GM12864 (cell line): ENCODE results near the gene CSPG5.

Source experiments
- DNase-seq: peaks from one replicate; pipeline ENCODE4 v3.0.0-alpha.2; 2011; ENCODE audit warnings: low read depth
- H3K4me3 ChIP-seq: 2 replicates; pipeline ENCODE4 v1.5.1; 2011; ENCODE audit warnings: mild to moderate bottlenecking, low read depth, low read length, control low read depth
- TF ChIP-seq, protein P1 (sequence below): IDR thresholded peaks from 2 replicates; pipeline ENCODE4 v1.5.1; 2011; ENCODE audit warnings: low read depth, mild to moderate bottlenecking, moderate library complexity, low read length, control low read depth, inconsistent platforms; ENCODE audit errors: missing control alignments

The CSPG5 gene, protein sequence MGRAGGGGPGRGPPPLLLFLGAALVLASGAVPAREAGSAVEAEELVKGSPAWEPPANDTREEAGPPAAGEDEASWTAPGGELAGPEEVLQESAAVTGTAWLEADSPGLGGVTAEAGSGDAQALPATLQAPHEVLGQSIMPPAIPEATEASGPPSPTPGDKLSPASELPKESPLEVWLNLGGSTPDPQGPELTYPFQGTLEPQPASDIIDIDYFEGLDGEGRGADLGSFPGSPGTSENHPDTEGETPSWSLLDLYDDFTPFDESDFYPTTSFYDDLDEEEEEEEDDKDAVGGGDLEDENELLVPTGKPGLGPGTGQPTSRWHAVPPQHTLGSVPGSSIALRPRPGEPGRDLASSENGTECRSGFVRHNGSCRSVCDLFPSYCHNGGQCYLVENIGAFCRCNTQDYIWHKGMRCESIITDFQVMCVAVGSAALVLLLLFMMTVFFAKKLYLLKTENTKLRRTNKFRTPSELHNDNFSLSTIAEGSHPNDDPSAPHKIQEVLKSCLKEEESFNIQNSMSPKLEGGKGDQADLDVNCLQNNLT

DNA sequence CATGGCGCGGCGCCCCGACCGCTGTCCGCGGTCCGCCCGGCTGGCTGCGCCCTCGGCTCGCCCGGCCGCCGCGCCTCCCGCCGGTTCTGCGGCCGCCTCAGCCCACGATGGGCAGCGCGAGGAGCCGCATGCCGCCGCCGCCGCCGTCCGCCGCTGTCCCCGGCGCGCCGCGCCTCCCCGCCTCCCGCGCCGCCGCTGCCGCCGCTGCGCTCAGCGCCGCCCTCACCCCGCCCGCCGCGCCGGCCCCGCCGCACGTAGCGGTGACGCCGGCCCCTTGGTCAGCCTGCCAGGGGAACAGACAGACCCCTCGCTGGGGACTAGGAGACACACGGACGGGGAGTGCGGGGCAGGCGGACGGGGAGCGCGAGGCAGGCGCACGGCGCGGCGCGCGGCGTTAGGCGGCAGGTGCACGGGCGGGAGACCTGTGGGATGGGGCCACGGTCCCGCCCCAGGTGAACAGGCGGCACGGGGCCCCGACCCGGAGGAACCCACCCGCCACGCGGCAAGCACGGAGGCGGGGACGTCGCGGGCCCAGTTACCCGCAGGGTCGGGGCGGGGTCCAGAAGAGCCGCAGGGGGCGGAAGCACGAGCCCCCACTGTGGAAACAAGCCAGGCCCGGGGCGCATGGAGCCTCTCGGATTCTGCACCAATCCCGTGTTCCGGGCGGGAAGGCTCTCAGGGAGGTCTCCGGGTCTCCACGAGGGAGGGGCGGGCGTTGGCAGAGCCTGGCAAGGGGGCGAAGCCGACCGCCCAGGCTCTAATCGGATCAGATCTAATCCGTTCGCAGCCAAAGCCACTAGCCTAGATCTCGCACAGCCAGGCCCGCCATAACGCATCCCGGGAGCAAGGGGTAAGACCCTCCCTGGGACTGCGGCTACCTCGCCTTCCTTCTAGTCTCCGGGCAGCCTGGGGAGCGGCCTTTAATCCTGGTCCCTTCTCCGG, at the start of gene CSPG5:
TSS of gene CSPG5 (minus strand) at position 175 of the 942 bp plus-strand sequence. CDS start at position 3, 172 bp downstream.
- no peak for DNase-seq
- TF ChIP-seq, protein P1, sequence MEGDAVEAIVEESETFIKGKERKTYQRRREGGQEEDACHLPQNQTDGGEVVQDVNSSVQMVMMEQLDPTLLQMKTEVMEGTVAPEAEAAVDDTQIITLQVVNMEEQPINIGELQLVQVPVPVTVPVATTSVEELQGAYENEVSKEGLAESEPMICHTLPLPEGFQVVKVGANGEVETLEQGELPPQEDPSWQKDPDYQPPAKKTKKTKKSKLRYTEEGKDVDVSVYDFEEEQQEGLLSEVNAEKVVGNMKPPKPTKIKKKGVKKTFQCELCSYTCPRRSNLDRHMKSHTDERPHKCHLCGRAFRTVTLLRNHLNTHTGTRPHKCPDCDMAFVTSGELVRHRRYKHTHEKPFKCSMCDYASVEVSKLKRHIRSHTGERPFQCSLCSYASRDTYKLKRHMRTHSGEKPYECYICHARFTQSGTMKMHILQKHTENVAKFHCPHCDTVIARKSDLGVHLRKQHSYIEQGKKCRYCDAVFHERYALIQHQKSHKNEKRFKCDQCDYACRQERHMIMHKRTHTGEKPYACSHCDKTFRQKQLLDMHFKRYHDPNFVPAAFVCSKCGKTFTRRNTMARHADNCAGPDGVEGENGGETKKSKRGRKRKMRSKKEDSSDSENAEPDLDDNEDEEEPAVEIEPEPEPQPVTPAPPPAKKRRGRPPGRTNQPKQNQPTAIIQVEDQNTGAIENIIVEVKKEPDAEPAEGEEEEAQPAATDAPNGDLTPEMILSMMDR, result no peak
- peak within 1 kb of the TSS; percentile 62 for H3K4me3 ChIP-seq

DNA sequence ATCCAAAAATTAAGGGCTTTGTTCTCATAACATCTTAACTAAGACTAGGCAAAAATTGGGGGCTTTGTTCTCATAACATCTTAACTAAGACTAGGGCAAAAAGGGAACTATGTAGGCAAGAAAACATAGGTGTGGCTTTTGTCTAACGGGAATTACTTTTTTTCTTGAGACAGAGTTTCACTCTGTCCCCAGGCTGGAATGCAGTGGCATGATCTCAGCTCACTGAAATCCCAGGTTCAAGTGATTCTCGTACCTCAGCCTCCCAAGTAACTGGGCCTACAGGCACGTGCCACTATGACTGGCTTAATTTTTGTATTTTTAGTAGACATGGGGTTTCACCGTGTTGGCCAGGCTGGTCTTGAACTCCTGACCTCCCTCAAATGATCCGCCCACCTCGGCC, 49.8 kb upstream of the CSPG5 start:
- DNase-seq, result no peak
- H3K4me3 ChIP-seq, result no peak overlapping the region
- TF ChIP-seq, protein P1, result no peak

DNA sequence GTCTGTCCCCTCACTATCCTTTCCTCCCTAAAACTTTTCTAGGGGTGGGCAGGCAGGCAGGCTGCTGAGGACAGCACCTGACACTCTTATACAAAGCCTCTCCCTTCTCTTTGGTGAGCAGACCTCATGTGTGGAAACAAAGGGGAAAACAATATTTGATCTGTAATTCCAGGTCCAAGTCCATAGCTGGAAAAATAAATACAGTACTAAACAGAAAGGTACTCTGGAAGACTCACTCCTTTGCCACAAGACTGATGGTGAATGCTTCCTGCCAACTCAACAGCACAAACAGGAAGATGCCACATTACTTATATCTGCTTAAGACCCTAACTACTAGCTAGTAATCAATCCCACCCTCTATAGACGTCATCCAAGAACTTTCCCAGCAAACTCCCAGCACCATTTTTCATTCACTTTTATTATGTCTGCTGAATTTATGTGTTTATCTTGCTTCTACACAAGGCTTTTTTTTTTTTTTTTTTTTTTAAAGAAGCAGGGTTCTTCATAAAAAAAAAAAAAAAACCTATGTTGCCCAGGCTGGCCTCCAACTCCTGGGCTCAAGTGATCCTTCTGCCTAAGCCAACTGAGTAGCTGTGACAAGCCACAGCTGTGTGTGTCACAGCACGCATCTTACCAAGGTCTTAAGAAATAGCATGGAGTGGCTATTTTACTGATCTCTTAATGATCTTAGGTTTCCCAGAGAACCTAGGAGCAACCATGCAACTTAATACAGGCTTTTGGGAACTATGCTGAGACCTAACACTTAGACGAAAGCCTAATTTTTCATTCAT, 44.2 kb upstream of the CSPG5 start:
- no peak overlapping the region for H3K4me3 ChIP-seq
- no peak for DNase-seq
- TF ChIP-seq, protein P1, result no peak

DNA sequence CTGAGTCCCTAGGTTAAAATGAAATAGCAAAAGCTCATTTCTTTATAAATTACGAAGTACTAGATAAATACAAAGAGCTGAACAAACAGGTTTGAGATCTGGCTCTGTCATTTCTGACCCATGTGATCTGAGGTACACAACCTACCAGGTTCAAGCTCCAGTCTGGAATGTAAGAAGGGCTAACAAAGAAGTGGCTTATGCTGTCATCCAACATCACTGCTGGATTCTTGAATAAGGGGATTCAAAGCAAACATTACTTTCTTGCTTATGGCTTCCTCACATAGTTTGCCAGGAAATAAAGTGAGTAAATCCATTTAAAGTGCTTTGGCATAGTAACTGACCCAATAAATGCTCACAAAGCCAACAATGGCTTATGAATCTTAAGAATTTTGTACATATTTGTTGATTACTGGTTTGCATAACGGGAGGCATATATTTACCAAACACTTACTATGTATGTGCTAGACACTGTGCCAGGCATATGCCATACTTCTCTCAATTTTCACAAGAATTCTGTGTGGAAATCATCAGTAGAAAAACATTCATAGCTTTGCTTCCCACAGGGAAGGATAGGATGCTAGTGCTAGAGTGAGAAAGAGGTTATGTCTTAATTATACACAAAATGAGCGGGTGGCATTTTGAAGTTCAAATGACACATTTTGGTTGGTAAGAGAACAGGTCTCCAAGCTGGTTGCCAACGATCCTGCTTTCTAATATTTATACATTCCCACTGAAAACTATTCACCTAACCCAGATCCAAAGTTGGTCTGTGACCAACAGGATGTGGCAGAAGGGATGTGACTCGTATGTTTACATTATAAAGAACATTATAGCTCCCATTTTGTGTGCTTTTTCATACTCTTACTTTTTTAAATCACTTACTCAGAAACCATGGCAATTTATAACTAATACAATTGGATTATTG, 38.7 kb upstream of the CSPG5 start:
- no peak overlapping the region for H3K4me3 ChIP-seq
- TF ChIP-seq, protein P1, result no peak
- DNase-seq, result no peak

DNA sequence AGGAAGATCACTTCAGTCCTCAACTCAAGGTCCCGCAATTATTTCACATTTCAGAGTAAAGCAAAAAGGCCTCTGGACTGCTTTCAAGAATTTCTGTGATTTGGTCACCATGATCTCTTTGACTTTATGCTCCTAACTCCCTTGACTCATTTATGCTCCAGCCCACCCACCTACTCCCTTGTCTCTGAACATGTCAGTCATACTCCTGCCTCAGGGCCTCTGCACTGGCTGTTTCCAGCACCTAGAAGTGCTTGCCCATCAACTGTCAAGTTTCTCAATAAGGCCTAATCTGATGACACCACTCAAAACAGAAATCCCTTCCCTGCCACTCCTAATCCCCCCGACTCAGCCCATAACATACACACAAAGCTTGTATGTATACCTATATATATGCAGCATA, 36.1 kb upstream of the CSPG5 start:
- TF ChIP-seq, protein P1, result no peak
- no peak for DNase-seq
- no peak overlapping the region for H3K4me3 ChIP-seq
